GM18870 (cell line): ENCODE measurements around the gene SNX32.
A peak's percentile ranks its signal among the peaks of the same experiment; 100 is the strongest.

Experiments used
- ATAC-seq: cut with Tn5 transposase; IDR thresholded peaks from one replicate; pipeline ENCODE4 v1.9.1; 2021; ENCODE audit warnings: moderate library complexity; ENCODE audit not compliant: unreplicated experiment

SNX32 gene

DNA sequence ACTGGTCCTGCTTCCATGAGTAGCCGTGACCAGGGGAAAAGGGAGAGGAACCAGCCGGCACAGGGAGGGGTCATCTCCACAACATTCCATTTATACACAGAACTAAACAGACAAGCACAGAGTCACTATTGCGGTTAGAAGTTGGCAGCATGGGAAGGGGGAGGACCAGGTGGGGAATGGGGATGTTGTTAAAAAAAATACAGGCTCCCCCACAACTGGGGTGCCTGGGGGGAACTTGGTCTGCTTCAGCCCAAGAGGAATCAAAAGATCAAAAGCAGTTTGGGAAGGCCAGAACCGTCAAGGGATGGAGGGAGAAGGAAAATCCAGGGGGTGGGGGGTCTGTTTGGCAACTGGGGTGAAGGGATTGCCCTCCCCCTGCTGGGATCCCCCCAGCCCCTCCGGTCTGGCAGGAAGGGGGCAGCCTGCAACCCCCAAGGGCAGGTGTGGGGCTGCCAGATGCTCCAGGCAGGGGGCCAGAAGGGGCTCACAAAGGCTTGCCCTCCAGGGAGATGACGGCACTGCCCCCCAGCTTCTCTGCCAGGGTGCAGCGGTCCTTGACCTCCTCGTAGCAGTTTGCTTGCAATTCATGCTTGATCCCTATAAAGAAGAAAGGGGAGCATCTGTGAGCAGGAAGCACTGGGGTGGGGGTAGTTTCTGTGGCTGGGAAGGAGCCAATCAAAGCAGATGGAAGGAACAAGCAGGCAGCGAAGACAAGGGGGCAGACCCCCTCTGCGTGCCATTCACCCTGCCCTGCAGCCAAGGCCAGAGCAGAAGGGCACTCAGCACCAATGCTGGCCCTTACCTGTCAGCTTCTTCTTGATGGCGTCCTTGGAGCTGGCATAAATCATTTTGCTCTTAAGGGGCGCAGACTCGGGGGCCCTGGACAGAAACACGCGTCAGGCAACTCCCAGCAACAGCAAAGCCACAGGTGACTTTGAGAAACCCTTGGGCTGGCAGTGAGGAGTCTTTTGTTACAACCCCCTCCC lies 21.4 kb downstream of the SNX32 start:
- ATAC-seq = no peak

DNA sequence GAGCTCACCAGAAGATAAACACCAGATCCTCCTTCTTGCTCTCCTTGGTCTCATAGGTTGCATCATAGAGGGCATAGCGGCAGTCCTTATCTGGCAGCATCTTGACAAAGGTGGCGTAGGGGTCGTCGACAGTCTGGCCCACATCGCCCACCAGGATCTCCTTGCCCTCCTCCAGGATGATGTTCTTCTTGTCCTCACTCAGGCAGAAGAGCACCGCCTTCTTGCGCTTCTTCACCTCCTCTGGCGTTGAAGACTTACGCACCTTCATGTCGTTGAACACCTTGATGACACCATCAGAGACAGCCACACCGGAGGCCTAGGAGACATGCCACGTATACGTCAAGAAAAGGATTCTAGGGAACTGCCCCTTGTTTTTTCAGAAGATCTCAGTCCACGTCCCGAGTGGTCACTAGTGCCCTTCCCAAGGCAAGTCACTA lies 22.2 kb downstream of the SNX32 start:
- no peak for ATAC-seq

DNA sequence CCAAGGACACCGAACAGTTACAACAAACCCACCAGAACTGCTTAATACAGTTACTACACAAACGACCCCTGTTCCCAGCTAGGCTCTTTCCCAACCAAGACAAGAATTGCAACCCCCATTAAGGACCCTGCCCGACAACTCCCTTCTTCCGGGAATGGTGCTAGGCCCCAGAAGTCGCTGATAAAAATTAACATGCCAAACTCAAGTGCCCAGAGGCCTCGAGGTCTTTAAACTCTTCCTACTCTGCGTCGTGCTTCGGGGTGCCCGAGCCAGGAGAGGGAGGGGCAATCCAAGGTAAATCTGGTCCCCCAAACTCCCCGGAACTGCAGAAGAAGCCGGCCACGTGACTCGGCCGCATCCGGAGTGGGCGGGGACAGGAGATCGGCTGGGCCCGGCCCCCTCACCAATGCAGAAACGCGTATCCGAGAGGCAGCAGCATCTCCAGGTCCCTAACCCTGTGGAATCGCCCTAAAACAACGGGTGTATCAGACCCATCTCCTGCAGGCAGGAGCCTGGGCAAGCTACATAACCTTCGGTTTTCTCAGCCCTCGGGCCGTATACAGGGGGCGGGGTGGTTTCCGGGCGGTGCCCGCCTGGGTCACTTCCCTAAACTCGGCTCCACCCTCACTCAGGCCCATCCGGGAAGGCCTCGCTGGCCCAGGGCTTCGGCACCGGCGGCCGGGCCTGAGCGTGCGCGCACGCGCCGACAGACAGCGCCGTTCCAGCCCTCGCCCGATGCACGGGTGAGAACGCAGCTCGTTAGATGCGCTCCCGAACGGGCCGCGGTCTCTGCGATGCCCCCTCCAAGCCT lies 23.1 kb downstream of the SNX32 start:
- peak; percentile 21 for ATAC-seq

DNA sequence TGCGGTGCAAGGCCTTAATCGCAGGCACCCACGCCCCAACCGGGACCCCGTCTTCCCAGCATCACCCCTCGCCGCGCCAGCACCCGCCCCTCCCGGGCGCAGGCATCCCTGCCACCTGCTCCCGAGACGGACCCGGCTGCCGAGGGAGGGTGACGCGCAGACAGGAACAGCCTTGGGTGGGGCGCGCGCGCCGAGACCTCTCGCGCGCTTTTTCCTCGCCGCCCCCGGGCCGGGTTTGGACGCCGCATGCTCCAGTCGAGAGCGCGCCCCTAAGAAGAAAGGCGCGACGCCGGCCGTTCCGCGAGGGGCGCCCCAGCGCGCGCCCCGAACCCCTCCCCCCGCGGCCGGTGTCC lies 23.7 kb downstream of the SNX32 start:
- no peak for ATAC-seq

DNA sequence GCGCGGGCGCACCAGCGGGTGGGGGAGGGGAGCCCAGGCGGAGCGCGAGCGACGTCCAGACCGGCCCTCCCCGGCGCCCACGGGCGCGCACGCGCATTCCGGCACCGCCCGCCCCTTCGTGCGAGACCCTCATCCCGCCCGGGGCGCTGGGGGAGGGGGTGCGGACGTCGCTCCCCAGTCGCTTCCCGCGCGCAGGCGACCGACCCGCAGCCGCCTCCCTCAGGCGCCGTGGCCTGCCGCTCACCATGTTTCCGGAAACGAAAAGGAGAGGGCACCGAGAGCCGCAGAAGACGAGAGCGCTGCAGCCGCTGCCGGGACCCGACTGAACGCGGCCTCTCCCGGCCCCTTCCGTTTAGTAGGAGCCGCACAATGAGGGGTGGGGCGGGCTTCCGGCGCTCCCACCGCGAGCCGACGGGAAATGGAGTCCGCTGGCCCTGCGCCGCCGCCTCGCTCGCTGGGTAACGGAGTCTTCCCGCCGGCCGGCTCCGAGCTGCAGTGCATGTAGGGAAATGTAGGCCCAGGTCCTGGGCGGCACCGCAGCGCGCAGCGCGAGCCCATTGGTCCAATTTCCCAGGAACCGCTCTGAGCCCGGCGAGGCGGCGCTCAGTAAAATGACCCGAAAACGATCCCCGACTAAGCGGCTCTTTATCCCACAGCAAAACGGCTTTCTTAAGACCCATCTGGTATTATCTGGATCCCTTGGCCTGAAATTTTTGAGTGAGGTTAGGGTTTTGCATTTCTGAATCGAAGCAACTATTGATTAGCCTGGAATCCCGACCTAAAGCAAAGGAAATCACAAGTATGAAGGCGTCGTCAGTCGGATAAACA lies 24.3 kb downstream of the SNX32 start, which contains the start of gene CFL1:
TSS of gene CFL1 (minus strand) at position 328 of the 828 bp plus-strand sequence. CDS start at position 247, 81 bp downstream.
- ATAC-seq = peak; percentile 36

DNA sequence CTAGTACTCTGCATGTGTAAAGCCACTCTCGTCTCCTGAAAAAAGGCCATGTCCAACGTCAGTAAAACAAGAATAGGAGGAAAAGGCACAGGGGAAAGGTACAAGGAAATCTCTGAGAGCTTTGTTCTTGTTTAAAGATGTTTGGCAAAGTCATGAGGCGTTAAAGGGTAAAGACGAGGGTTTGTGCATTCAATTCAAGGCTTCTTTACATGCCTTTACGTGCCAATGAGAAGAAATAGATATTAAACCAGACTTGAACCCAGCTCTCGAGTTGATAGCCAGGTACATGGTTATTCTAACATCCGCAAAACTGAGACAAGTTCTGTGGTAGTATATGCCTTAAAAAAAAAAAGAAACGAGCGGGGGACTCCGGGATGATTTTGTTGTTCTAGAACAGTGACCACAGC lies 24.9 kb downstream of the SNX32 start:
- no peak for ATAC-seq

DNA sequence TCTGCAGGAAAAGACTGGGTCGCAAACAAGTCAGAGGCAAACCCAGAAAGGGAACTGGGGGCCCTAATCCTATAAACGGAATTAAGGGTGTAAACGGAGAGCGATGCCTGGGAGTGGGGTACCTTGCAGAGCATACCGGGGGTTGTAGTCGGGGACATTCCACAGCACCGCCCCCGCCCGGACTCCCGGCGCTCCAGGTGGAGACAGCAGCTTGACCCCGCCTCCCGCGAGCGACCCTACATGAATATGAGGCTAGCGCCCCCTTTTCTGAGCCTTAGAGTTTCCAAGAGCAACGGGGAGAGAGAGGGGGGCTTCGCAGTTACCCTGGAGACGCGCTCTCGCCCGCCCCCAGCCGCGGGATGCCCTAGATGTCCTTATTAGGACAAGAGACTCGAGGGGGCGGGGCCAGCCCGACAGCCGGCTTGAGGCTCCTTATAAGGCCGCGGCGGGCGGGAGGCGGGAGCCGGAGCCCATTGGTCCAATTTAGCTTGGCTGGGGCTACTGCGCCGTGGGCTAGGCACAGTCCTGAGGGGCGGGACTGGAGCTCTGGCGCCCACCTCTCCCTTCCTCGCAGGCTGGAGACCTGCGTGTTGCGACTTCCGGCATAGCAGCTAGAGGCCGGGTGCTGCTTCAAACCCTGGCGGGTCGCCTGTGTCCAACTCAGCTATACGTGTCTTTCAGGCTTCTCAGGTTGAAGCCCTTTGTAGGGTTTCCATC lies 25.5 kb downstream of the SNX32 start:
- peak; percentile 52 for ATAC-seq

DNA sequence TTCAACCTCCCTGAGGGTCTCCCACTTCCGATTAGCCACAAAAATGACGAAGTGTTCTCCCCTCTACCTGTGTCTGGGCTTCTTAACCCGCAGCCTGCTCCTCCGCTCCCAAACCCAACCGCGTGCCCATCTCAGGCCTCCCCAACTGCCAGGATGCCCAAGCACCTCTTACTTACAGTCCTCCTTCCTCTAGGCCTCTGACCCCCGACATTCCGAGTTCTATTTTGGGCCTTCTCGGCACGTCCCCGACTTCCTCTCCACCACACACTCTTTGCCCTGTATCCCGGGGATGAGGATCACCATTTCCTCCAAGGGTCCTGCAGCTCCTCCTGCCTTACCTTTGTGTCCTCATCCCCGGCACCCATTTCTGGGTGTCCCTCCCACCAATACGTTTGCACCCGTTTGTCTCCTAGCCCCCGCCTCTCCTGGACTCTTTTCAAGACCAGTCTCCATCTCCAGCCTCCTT lies 26.1 kb downstream of the SNX32 start:
- ATAC-seq = no peak

DNA sequence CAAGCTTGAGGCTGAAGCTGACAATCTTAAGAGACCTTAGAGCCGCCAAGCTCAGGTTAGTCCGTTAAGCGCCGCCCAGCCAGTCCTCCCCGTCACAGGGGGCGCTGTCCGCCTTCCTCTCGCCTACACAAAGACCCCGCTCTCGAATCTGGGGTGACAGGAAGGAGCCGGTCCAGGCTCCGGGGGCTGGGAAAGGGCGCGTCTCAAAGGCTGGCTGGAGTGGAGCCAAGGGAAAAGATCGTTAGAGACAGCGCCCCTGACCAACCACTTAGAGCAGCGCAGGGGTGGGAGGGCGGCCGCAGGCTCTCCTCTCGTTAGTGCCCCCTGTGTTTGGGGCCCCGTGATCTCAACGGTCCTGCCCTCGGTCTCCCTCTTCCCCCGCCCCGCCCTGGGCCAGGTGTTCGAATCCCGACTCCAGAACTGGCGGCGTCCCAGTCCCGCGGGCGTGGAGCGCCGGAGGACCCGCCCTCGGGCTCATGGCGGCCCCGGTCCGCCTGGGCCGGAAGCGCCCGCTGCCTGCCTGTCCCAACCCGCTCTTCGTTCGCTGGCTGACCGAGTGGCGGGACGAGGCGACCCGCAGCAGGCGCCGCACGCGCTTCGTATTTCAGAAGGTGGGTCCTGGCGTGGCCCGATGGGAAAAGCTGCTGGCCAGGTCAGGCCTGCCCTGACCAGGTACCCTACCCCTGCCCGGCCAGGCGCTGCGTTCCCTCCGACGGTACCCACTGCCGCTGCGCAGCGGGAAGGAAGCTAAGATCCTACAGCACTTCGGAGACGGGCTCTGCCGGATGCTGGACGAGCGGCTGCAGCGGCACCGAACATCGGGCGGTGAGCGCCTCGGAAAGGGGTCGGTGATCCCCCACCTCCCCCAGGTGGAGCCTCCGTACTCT lies 26.8 kb downstream of the SNX32 start, which contains the start of gene MUS81:
TSS of gene MUS81 (plus strand) at position 156 of the 887 bp plus-strand sequence. CDS start at position 477, 321 bp downstream.
- ATAC-seq = no peak

DNA sequence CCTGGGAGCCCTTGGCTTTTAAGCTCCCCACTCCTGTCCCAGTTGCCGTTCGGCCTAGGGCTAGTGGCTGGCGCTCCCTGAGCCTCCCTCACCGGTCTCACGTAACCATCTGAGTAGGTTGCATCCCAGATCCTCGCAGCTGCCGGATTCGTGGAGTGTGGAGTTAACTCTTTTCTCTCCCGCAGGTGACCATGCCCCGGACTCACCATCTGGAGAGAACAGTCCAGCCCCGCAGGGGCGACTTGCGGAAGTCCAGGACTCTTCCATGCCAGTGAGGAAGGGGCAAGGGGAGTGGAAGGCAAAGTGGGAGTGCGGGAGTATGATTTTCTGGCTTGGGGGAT lies 27.4 kb downstream of the SNX32 start:
- no peak for ATAC-seq

DNA sequence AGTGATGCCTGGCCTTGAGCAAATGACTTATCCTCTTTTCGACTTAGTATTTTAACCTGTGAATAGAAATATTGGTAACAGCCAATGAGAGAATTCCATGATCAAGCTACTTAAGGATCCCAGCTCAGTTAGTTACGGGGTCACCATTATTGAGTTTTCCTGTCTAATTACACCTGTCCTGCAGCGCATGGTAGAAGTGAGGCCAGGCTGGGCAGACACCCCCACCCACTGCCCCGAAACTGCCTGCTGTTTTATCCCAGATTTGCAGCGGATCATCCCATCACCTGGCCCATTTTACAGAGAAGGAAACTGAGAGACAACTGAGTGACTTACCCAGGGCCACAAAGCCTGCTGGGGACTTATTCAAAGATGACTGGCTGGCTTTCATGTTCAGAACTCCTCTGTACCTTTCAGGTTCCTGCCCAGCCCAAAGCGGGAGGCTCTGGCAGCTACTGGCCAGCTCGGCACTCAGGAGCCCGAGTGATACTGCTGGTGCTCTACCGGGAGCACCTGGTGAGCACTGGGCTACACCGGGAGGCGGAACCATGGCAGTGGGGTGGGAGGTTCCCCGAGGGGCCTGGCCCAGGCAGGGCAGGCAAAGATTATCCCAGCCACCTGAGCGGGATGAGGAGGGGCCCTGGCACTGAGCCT lies 27.9 kb downstream of the SNX32 start:
- ATAC-seq = no peak

DNA sequence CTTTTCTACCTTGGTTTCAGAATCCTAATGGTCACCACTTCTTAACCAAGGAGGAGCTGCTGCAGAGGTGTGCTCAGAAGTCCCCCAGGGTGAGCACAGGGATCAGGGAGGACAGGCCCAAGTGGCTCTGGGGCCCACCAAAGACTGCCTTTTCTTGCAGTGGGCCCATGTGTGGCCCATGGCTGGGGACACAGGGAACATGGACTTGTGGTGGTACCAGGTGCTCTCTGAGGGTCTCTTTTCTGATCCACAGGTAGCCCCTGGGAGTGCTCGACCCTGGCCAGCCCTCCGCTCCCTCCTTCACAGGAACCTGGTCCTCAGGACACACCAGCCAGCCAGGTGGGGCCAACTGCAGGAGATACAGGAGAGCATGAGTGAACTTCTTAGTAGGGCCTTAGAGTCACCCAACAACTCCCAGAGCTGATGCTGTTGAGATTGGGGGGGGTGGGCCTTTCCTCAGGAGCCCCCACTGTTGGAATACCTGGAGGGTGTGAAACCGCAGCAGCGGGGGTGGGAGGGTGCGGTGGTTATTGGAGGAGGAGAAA lies 28.5 kb downstream of the SNX32 start:
- ATAC-seq = no peak

DNA sequence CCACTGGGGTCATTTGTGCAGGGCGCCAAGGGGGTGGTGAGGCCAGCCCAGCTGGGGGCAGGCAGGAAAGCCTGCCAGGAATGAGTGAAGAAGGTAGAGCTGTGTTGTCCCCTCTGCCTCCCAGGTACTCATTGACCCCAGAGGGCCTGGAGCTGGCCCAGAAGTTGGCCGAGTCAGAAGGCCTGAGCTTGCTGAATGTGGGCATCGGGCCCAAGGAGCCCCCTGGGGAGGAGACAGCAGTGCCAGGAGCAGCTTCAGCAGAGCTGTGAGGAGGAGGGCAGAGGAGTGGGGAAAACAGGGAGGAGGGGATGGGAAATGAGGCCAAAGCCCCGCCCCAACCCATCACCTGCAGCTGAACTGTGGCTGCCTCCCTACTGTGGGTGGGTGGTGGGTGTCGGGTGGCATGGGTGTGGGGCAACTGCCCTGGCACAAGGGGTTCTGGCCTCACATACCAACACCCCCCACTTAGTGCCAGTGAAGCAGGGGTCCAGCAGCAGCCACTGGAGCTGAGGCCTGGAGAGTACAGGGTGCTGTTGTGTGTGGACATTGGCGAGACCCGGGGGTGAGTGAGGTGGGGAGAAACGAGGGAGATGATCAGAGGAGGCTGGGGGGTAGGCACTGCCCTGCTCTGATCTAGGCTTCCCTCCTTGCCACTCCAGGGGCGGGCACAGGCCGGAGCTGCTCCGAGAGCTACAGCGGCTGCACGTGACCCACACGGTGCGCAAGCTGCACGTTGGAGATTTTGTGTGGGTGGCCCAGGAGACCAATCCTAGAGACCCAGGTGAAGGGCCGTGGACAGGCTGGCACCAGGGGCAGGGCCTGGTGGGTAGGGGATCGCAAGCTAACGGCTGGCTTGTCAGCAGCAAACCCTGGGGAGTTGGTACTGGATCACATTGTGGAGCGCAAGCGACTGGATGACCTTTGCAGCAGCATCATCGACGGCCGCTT lies 29.5 kb downstream of the SNX32 start:
- no peak for ATAC-seq

DNA sequence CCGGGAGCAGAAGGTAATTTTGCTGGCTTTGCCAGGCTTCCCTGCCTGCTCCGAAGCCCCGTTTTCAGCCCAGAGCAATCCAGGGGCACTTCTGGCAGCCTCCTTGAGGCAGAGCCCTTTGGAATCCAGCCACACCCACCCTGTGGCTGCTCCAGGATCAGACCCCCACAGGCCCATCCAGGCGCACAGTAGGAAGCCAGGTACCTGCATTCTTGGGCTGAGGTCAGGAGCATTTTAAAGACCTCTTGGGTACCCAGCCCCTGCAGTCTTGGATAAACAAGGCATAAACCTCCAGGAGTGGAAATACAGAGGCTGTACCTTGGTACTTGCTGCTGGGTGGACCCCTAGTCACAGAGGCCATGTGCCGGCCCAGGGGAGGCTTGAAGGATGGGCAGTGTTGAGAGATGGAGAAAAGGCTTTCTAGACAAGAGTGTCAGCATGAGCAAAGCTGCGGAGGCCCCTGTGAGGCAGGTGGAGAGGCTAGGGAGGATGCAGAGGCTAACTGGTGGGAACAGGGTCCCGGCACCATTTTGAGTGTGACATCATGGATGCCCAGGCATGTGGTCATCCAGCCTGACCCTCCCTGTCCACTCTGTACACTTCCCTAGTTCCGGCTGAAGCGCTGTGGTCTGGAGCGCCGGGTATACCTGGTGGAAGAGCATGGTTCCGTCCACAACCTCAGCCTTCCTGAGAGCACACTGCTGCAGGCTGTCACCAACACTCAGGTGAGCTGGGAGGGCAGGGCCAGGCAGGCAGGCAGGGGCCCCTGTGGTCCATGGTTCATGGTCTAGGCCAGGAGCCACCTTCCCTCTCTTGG lies 30.3 kb downstream of the SNX32 start:
- ATAC-seq = no peak

DNA sequence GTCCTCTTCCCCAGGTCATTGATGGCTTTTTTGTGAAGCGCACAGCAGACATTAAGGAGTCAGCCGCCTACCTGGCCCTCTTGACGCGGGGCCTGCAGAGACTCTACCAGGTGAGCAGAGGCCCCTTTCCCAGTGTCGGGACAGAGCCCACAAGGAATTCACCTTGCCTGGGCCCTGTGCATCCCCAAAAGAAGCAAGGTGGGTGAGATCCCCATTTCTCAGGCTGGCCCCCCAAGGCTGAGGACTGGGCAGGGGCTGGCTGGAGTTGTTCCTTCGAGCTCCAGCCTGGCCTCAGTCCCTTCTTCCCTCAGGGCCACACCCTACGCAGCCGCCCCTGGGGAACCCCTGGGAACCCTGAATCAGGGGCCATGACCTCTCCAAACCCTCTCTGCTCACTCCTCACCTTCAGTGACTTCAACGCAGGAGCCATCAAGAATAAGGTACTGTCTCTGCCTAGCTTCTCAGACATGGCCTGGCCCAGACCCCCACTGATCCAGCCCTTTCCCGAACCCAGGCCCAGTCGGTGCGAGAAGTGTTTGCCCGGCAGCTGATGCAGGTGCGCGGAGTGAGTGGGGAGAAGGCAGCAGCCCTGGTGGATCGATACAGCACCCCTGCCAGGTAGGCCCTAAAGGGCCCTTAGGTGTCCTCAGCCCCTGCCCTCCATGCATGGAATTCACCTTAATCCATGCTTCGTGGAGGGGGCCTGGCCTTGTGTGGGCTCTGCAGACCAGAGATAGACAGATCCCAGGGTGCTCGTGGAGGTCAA lies 31.1 kb downstream of the SNX32 start:
- no peak for ATAC-seq
